Ishikawa (cell line): Measurements from ENCODE around the gene TAL1.
A peak's percentile ranks its signal among the peaks of the same experiment; 100 is the strongest.

ENCODE experiments used
- CEBPB ChIP-seq: IDR thresholded peaks from 2 replicates; pipeline ENCODE4 v1.6.1; 2012
- CREB1 ChIP-seq: IDR thresholded peaks from 2 replicates; pipeline ENCODE4 v1.6.1; 2012; ENCODE audit warnings: low read depth
- EGR1 ChIP-seq: IDR thresholded peaks from 2 replicates; pipeline ENCODE4 v1.6.1; 2012
- EP300 ChIP-seq: IDR thresholded peaks from 2 replicates; pipeline ENCODE4 v1.6.1; 2012; ENCODE audit warnings: borderline replicate concordance
- FOXM1 ChIP-seq: IDR thresholded peaks from 2 replicates; pipeline ENCODE4 v1.6.1; 2012; ENCODE audit warnings: low read depth, borderline replicate concordance
- NFIC ChIP-seq: IDR thresholded peaks from 2 replicates; pipeline ENCODE4 v1.6.1; 2012
- RAD21 ChIP-seq: IDR thresholded peaks from 2 replicates; pipeline ENCODE4 v1.6.1; 2012; ENCODE audit warnings: low read depth
- TAF1 ChIP-seq: IDR thresholded peaks from 2 replicates; pipeline ENCODE4 v1.6.1; 2012; ENCODE audit warnings: low read depth, mild to moderate bottlenecking
- TCF12 ChIP-seq: IDR thresholded peaks from 2 replicates; pipeline ENCODE4 v1.6.1; 2012; ENCODE audit warnings: low read depth
- TEAD4 ChIP-seq: IDR thresholded peaks from 2 replicates; pipeline ENCODE4 v1.6.1; 2012
- YY1 ChIP-seq: IDR thresholded peaks from 2 replicates; pipeline ENCODE4 v1.6.1; 2012; ENCODE audit warnings: low read depth
- ZBTB7A ChIP-seq: IDR thresholded peaks from 2 replicates; pipeline ENCODE4 v1.6.1; 2012; ENCODE audit warnings: low read depth
- TF ChIP-seq, protein P1 (sequence below): IDR thresholded peaks from 2 replicates; pipeline ENCODE4 v1.6.1; 2012
- TF ChIP-seq, protein P2 (sequence below): IDR thresholded peaks from 2 replicates; pipeline ENCODE4 v1.6.1; 2012; ENCODE audit warnings: low read depth, mild to moderate bottlenecking
- TF ChIP-seq, protein P3 (sequence below): IDR thresholded peaks from 2 replicates; pipeline ENCODE4 v1.6.1; 2012

Gene TAL1

DNA sequence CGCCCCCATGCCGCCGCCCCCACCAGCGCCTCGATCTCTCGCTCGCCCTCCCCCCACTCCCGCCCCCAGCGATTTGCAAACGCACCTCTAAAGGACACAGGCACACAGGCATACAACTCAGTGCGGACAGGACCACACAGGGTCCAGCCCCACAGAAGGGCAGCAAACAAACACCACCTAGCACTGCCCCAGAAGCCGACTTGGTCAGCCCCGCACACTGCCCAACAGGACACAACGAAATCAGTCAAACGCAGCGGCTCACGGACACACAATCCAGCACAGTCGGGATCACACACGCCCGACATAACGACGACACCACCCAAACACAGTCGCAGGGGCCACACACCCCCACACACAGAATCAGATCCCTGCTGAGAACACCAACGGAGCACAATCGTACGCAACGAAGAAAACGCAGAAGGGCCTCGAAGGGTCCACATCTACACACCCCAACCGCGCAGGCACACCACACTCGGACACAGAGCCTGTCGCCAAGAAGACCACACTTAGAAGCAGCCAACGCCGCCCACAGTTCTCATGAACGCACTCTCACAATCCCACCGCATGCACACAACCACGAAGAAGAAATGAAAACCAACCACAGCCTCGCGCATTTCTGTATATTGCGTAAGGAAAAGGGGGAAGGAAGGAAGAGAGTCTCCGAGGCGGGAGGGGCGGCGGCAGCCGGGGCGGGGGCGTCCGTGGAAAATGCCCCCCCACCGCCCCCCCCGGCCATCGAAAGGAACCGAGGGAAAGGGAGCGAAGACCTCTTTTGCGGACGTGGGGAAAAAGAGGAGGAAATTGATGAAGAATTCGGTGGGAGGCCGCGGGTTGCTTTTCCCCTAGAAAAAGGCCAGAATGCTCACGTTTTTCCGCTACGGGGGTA, 481 bp downstream of the TAL1 start:
- peak; percentile 58; the same call in 1 of the 2 replicates for TF ChIP-seq CEBPB
- TF ChIP-seq, protein P1, sequence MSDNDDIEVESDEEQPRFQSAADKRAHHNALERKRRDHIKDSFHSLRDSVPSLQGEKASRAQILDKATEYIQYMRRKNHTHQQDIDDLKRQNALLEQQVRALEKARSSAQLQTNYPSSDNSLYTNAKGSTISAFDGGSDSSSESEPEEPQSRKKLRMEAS = no peak

DNA sequence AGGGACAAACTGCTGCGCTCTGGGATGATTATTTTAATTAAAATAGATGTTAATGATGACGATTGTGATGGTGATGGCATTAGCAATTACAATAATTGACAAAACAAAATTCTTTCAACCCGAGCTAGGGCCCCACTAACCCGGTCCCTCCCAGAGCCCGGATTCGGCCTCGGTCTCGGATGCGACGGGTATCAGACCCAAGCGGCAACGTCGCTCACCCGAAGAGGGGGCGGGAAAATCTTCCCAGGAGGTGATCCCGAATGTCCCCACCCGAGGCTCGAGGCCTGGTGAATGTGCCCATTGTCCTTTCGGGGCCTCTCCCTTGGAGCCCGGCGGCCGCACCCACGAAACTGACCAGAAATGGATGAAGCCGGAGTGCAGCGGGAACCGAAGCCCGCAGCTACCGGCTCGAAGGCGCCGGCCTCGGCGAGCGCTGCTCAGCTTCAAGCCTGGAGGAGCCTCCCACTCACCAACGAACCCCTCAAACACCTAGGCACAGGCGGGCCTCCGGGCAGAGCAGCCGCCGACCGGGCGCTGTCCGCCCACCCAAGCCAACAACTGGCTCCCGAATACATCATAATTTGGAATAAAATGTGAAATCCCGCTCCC, 1.2 kb downstream of the TAL1 start:
- TF ChIP-seq YY1 (no peak), RAD21 (no peak), TAF1 (no peak), EGR1 (no peak), TEAD4 (no peak), EP300 (no peak), ZBTB7A (no peak), NFIC (no peak), FOXM1 (no peak), TCF12 (no peak), CEBPB (no peak), CREB1 (no peak)
- TF ChIP-seq, protein P1 = no peak
- TF ChIP-seq, protein P2, sequence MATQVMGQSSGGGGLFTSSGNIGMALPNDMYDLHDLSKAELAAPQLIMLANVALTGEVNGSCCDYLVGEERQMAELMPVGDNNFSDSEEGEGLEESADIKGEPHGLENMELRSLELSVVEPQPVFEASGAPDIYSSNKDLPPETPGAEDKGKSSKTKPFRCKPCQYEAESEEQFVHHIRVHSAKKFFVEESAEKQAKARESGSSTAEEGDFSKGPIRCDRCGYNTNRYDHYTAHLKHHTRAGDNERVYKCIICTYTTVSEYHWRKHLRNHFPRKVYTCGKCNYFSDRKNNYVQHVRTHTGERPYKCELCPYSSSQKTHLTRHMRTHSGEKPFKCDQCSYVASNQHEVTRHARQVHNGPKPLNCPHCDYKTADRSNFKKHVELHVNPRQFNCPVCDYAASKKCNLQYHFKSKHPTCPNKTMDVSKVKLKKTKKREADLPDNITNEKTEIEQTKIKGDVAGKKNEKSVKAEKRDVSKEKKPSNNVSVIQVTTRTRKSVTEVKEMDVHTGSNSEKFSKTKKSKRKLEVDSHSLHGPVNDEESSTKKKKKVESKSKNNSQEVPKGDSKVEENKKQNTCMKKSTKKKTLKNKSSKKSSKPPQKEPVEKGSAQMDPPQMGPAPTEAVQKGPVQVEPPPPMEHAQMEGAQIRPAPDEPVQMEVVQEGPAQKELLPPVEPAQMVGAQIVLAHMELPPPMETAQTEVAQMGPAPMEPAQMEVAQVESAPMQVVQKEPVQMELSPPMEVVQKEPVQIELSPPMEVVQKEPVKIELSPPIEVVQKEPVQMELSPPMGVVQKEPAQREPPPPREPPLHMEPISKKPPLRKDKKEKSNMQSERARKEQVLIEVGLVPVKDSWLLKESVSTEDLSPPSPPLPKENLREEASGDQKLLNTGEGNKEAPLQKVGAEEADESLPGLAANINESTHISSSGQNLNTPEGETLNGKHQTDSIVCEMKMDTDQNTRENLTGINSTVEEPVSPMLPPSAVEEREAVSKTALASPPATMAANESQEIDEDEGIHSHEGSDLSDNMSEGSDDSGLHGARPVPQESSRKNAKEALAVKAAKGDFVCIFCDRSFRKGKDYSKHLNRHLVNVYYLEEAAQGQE = no peak
- TF ChIP-seq, protein P3, sequence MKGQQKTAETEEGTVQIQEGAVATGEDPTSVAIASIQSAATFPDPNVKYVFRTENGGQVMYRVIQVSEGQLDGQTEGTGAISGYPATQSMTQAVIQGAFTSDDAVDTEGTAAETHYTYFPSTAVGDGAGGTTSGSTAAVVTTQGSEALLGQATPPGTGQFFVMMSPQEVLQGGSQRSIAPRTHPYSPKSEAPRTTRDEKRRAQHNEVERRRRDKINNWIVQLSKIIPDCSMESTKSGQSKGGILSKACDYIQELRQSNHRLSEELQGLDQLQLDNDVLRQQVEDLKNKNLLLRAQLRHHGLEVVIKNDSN = no peak

DNA sequence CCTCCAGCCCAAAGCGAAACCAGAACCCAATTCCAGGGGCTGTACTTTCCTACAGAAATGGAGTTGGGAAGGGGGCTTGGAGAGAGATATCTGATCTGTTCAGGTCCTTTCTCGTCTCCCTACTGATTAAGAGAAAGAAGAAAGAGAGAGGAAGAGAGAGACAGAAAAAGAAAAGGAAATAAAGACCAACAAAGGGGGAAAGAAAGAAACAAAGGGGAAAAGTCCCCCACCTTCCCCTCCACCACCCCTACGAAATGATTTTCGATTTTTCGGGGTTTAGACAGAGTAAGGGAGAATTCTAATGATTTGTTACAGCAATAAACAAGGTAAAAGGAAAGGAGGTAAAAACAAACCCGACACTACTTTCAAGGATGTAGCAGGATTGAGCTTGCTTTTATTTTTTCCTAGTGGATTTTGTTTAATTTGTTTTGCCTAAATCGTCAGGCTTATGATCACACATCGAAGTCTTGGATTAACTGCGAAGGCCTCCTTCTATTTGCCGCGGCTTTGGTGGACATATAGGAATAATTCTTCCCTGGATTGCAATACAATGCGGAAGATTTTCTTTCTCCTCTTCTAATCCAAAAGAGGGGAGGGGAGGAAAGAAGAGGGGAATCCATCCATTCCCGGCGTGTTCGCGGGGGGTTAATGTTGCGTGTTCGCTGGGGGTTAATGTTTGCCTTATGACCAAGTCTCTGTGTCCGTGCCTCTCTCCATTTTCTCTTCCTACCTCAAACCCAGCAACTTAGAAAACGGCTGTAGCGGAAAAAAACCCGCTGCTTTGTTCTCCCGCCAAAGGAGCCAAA, 1.9 kb downstream of the TAL1 start:
- TF ChIP-seq TCF12 (no peak), EGR1 (no peak)

DNA sequence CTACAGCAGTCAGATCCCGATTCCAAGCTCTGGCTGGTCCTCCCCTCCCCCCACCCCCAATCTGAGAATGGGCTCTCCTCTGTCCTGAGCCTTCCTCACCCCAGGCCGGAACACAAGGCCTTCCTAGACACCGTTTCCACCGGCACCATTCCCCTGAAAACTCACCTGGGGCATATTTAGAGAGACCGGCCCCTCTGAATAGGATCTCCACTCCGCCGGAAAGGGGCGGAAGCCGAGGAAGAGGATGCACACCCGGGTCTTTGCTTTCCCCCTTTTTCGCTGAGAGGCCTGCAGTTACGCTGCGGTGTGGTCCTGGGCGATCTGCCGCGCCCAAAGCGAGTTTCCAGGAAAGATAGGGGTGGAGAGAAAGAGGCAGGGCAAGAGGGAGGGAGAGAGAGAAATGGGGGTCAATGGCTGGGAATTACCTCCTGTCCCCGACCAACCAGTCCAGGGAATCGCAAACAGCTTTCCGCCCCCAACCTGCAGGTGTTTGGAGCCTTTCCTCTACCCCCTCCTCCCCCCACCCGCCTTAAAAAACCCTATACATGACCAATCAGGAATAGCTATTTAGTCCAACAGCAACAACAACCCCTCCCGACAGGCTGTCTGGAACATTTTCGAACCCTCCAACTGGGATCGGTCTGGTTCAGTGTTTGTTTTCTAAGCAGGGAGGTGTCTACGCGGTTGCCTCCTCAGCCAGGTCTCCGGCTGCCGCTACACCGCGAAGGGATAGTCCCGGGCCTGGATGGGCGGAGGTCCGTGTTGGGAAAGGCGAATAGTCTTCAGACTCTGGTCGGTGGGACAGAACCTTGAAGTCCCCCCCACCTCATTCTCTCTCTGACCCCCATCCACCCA, 2.8 kb downstream of the TAL1 start:
- TF ChIP-seq, protein P3 = no peak
- TF ChIP-seq TCF12 (no peak), CREB1 (no peak), NFIC (no peak), TAF1 (no peak), YY1 (no peak), CEBPB (no peak), ZBTB7A (no peak), EP300 (no peak), TEAD4 (no peak), FOXM1 (no peak), RAD21 (no peak), EGR1 (no peak)
- TF ChIP-seq, protein P1 = no peak
- TF ChIP-seq, protein P2 = no peak
